Neural cell (in vitro differentiated cells): ENCODE data around the gene SULT6B1. TPM values are rescaled to one million over a fixed set of nuclear protein-coding genes. Genes with fewer than 3 reads are reported as not detected.
"Not testable (repeated sequence)": the region's sequence is repeated elsewhere in the genome, so short reads cannot be mapped to it uniquely, and the experiment has no call there.

Experiments
- H2AFZ ChIP-seq: fragments of 200-600, 300-800 bp; sonication (generic), shearing (Covaris generic); 2 replicates; pipeline ENCODE4 v1.6.0; 2014; ENCODE audit warnings: low read depth, mild to moderate bottlenecking, antibody characterized with exemption, low read length, moderate library complexity
- H3F3A ChIP-seq: fragments of 200-600 bp; shearing (Covaris generic); 2 replicates; pipeline ENCODE4 v1.6.1; 2016; ENCODE audit warnings: mild to moderate bottlenecking, moderate library complexity, mixed read lengths, antibody characterized with exemption, low read length; ENCODE audit not compliant: insufficient read depth, poor library complexity, severe bottlenecking
- H3K27ac ChIP-seq: fragments of 200-600, 300-800 bp; sonication (generic), shearing (Covaris generic); 2 replicates; pipeline ENCODE4 v1.5.1; 2014; ENCODE audit warnings: mild to moderate bottlenecking, low read length, moderate library complexity
- H3K27me3 ChIP-seq: fragments of 300-800, 200-600 bp; sonication (generic), shearing (Covaris generic); 2 replicates; pipeline ENCODE4 v1.6.0; 2014; ENCODE audit warnings: mild to moderate bottlenecking, low read depth, low read length, moderate library complexity; ENCODE audit not compliant: insufficient read depth
- H3K36me3 ChIP-seq: fragments of 300-800, 200-600 bp; sonication (generic), shearing (Covaris generic); 2 replicates; pipeline ENCODE4 v1.5.1; 2014; ENCODE audit warnings: mild to moderate bottlenecking, antibody characterized with exemption, low read length, moderate library complexity; ENCODE audit not compliant: insufficient read depth
- H3K4me2 ChIP-seq: fragments of 300-800, 200-600 bp; sonication (generic), shearing (Covaris generic); 2 replicates; pipeline ENCODE4 v1.6.0; 2014; ENCODE audit warnings: mild to moderate bottlenecking, low read length
- H3K4me3 ChIP-seq: fragments of 300-800, 200-600 bp; sonication (generic), shearing (Covaris generic); 2 replicates; pipeline ENCODE4 v1.5.1; 2014; ENCODE audit warnings: mild to moderate bottlenecking, low read length, moderate library complexity
- H3K79me2 ChIP-seq: fragments of 200-600 bp; shearing (Covaris generic); replicated peaks from 2 replicates; pipeline ENCODE4 v1.6.0; 2014; ENCODE audit warnings: mild to moderate bottlenecking, low read length, moderate library complexity; ENCODE audit not compliant: insufficient read depth
- H3K9ac ChIP-seq: fragments of 300-800, 200-600 bp; sonication (generic), shearing (Covaris generic); 2 replicates; pipeline ENCODE4 v1.6.1; 2016; ENCODE audit warnings: mild to moderate bottlenecking, low read length, mixed read lengths
- H3K9me2 ChIP-seq: fragments of 200-600 bp; shearing (Covaris generic); 2 replicates; pipeline ENCODE4 v1.6.1; 2016; ENCODE audit warnings: mild to moderate bottlenecking, low read length, mixed read lengths; ENCODE audit not compliant: insufficient read depth
- H3K9me3 ChIP-seq: fragments of 200-600, 300-800 bp; sonication (generic), shearing (Covaris generic); 2 replicates; pipeline ENCODE4 v1.6.1; 2016; ENCODE audit warnings: mild to moderate bottlenecking, mixed run types, low read length, moderate library complexity, mixed read lengths
- H4K20me1 ChIP-seq: fragments of 200-600 bp; shearing (Covaris generic); 2 replicates; pipeline ENCODE4 v1.6.1; 2016; ENCODE audit warnings: mild to moderate bottlenecking, mixed run types; ENCODE audit not compliant: insufficient read depth
- CTCF ChIP-seq: fragments of 450-650 bp; IDR thresholded peaks from 2 replicates; pipeline ENCODE4 v1.5.1; 2014; ENCODE audit warnings: antibody characterized with exemption, mild to moderate bottlenecking, moderate library complexity; ENCODE audit not compliant: poor library complexity, severe bottlenecking
- EP300 ChIP-seq: fragments of 450-650 bp; conservative IDR thresholded peaks from 2 replicates; pipeline ENCODE4 v1.6.1; 2014; ENCODE audit warnings: antibody characterized with exemption, mild to moderate bottlenecking, moderate library complexity; ENCODE audit not compliant: poor library complexity, severe bottlenecking
- EZH2 ChIP-seq: fragments of 200-600, 300-800 bp; shearing (Covaris generic), sonication (generic); IDR thresholded peaks from 2 replicates; pipeline ENCODE4 v1.6.1; 2014; ENCODE audit warnings: antibody characterized with exemption, low read length, borderline replicate concordance, mild to moderate bottlenecking; ENCODE audit not compliant: insufficient read depth, poor library complexity, severe bottlenecking
- MXI1 ChIP-seq: fragments of 450-650 bp; conservative IDR thresholded peaks from 2 replicates; pipeline ENCODE4 v1.6.1; 2014; ENCODE audit warnings: antibody characterized with exemption, mild to moderate bottlenecking; ENCODE audit not compliant: poor library complexity, severe bottlenecking
- POLR2AphosphoS5 ChIP-seq: IDR thresholded peaks from 2 replicates; pipeline ENCODE4 v1.6.1; 2012
- RAD21 ChIP-seq: fragments of 450-650 bp; conservative IDR thresholded peaks from 2 replicates; pipeline ENCODE4 v1.6.1; 2014; ENCODE audit warnings: antibody characterized with exemption, mild to moderate bottlenecking, moderate library complexity
- REST ChIP-seq: IDR thresholded peaks from 2 replicates; pipeline ENCODE4 v1.6.1; 2012; ENCODE audit warnings: borderline replicate concordance
- SMC3 ChIP-seq: fragments of 450-650 bp; conservative IDR thresholded peaks from 2 replicates; pipeline ENCODE4 v1.6.1; 2014; ENCODE audit warnings: antibody characterized with exemption, mild to moderate bottlenecking, moderate library complexity; ENCODE audit not compliant: poor library complexity
- TAF1 ChIP-seq: IDR thresholded peaks from 2 replicates; pipeline ENCODE4 v1.6.1; 2012; ENCODE audit warnings: low read depth
- polyA plus RNA-seq: library from polyadenylated mRNA; depleted of rRNA; stranded (reverse); fragments of >200 nt; gene quantifications from 2 replicates; pipeline ENCODE4 v1.2.3, GENCODE V29; 2014

Gene SULT6B1
- polyA plus RNA-seq, 1 donor from 2014 or later = not detected

- H3K27ac ChIP-seq = no peak overlapping the region
- no peak overlapping the region for H3K4me2 ChIP-seq
- H3K9me3 ChIP-seq = peaks cover 5% of the 10 kb centered on the region
Measured at GRCh38 chr2:37205689-37206341, 17.3 kb upstream of the SULT6B1 start.

GRCh38 chr2:37205071-37205661 is 16.7 kb upstream of the SULT6B1 start:
- not testable (repeated sequence) for H3K9me3 ChIP-seq, H3K4me2 ChIP-seq, H4K20me1 ChIP-seq, H3K9ac ChIP-seq, H3K4me3 ChIP-seq, H3K9me2 ChIP-seq, H3K79me2 ChIP-seq, H3K27me3 ChIP-seq, H2AFZ ChIP-seq, H3F3A ChIP-seq, H3K27ac ChIP-seq
- H3K36me3 ChIP-seq = peaks cover 20% of the 10 kb centered on the region

More at GRCh38 chr2:37205689-37206341, 17.3 kb upstream of the SULT6B1 start:
- no peak overlapping the region for H3K9ac ChIP-seq
- no peak overlapping the region for H3K4me3 ChIP-seq
- no peak for TF ChIP-seq MXI1
- TF ChIP-seq POLR2AphosphoS5 = no peak
- no peak for TF ChIP-seq REST
- TF ChIP-seq EZH2 = no peak
- no peak for TF ChIP-seq CTCF
- TF ChIP-seq EP300 = no peak
- TF ChIP-seq TAF1 = no peak
- TF ChIP-seq SMC3 = no peak
- TF ChIP-seq RAD21 = no peak
- H3K79me2 ChIP-seq = no peaks in the 10 kb centered on the region
- no peaks in the 10 kb centered on the region for H4K20me1 ChIP-seq
- peaks cover 27% of the 10 kb centered on the region for H3K36me3 ChIP-seq
- no peaks in the 10 kb centered on the region for H3K27me3 ChIP-seq
- no peaks in the 10 kb centered on the region for H3F3A ChIP-seq
- H2AFZ ChIP-seq = no peak overlapping the region
- no peaks in the 10 kb centered on the region for H3K9me2 ChIP-seq
